HG02840 (cell line): ENCODE measurements around the gene ZNF496.
"Not testable (repeated sequence)": the region's sequence is repeated elsewhere in the genome, so short reads cannot be mapped to it uniquely, and the experiment has no call there.

Experiments
- ATAC-seq: cut with Tn5 transposase; IDR thresholded peaks from one replicate; pipeline ENCODE4 v1.9.1; 2021; ENCODE audit warnings: mild to moderate bottlenecking, moderate library complexity, moderate number of reproducible peaks; ENCODE audit not compliant: unreplicated experiment, low FRiP score

The ZNF496 gene

GRCh38 chr1:247360116-247360898 is 28.6 kb upstream of the ZNF496 start:
- ATAC-seq, result no peak

DNA sequence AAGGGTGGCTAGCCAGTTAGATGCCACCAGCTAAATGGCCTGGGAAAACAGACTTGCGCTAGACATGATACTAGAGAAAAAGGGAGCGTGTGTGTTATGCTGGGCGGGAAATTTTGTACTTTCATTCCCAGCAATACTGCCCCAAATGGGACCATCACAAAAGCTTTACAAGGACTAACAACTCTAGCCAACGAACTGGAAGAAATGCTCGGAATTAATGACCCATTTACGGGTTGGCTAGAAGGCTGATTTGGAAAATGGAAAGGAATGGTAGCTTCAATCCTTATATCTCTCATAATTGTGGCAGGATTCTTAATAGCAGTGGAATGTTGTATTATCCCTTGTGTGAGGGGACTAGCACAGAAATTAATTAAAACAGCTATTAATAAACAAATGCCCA is 27.9 kb upstream of the ZNF496 start:
- no peak for ATAC-seq

DNA sequence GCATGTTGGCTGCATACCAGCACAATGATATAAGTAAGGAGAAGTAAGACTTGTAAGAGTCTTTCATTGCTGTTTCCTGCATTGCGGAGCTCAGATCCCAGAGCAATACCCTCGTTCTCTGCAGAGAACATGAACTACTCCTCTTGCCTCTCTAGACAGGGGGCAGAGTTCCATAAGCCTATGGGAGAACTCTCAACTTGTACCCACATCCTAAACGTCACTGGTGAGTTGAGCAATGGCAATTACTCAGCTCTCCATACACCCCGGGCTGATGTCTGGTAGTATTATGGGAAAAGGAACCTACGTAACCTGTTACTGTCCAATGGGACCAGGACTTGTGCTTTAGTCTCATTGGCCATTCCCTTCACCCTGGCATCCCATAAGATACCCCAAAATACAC is 27.3 kb upstream of the ZNF496 start:
- no peak for ATAC-seq

- peak; percentile 86 for ATAC-seq
Observed at GRCh38 chr1:247357781-247358211, 26.1 kb upstream of the ZNF496 start.

GRCh38 chr1:247357052-247357780 is 25.5 kb upstream of the ZNF496 start:
- no peak for ATAC-seq

GRCh38 chr1:247355160-247355559 is 23.5 kb upstream of the ZNF496 start:
- ATAC-seq, result not testable (repeated sequence)

DNA sequence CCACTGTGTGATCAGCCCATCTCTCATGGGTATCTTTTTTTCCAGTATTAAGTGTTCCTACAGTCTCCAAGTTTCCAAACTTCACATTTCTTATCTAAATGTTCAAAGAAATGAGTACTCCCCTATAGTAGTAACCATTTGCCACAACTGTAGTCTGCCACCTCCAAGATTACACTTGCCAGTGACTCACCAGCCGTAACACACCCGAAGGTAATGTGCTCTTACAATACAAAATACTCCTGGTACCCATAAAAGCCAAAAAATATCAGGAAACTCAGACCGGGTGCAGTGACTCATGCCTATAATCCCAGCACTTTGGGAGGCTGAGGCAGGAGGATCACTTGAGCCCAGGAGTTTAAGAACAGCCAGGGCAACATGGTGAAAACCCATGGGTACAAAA is 20.5 kb upstream of the ZNF496 start:
- ATAC-seq, result no peak

DNA sequence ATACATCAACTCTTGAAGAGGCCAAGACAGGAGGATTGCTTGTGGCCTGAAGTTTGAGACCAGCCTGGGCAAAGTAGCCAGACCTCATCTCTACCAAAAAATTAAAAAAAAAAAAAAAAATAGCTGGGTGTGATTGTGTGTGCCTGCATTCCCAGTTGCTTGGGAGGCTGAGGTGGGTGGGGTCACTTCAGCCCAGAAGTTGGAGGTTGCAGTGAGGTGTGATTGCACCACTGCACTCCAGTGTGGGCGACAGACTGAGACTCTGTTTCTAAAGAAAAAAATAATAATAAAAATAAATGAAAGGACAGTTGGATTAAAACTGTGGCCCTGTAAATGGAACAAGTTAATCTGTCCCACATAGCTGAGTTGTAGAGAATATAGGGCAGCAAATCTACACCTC is 18.9 kb upstream of the ZNF496 start:
- no peak for ATAC-seq

DNA sequence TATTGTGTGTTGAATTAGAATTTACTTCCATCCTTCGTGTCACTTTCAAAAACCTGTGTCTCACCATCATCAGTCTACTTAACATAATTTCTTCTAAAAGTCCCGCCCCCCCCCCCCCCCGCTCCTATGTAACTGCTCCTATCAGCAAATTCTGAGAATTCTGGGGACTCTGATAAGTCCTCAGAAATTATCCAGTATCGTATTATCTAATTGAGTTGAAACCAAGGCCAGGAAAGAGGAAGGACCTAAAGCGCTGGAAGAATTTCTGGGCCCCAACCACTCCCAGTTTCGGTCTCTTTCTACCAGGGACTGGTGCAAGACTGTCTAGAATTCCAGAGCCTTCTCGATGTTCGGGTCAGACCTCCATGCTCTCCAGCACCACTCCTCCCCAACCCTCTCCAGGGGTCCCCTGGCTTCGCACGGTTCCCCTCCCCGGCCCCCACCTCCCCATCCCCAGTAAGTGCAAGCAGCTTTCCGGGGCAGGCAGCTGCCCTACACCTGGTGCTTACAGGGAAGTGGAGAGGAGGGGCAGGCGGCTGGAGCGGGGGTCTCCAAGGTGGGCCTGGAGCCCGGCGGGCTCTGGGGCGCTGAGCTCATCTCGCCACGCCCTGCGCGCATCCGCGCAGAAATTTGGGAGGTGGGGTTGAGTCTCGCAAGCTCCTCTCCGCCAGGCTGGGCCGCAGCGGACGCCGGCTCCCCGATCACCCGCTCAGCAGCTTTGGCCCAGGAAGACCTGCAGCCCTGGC is 16.0 kb upstream of the ZNF496 start:
- ATAC-seq, result no peak

DNA sequence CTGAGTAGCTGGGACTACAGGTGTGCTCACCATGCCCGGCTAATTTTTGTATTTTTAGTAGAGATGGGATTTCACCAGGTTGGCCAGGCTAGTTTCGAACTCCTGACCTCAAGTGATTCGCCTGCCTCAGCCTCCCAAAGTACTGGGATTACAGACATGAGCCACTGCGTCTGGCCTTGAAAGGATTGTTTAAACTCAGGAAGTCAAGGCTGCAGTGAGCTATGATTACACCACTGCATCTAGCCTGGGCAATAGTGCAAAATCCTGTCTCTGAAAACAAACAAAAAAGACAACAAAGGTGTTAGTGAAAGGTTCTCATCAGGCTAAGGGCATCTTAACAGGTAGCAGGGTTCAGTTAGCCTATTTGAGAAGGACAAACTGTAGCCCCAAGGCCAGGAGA is 14.2 kb upstream of the ZNF496 start:
- no peak for ATAC-seq

GRCh38 chr1:247343801-247344200 is 12.1 kb upstream of the ZNF496 start:
- ATAC-seq, result no peak

GRCh38 chr1:247338723-247339275 is 7.1 kb upstream of the ZNF496 start:
- ATAC-seq, result no peak

DNA sequence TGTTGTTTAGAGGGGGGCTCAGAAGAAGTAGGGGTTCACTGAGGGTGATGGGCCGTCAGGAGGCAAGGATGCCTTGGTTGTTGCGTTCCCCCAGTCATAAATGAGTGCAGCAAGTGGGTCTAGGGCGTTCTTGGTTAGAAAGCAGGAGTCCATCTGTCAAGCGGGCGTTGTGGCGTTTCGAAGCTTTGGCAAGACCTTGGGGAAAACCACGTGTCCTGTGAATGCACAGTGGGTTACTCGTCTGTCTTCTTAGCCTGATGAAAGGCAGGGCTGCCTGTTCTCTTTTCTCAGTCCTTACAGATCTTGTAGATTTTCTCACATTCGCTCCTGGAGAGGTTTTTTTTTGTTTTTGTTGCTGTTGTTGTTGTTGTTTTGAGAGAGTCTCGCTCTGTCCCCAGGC is 6.3 kb upstream of the ZNF496 start:
- ATAC-seq, result no peak

DNA sequence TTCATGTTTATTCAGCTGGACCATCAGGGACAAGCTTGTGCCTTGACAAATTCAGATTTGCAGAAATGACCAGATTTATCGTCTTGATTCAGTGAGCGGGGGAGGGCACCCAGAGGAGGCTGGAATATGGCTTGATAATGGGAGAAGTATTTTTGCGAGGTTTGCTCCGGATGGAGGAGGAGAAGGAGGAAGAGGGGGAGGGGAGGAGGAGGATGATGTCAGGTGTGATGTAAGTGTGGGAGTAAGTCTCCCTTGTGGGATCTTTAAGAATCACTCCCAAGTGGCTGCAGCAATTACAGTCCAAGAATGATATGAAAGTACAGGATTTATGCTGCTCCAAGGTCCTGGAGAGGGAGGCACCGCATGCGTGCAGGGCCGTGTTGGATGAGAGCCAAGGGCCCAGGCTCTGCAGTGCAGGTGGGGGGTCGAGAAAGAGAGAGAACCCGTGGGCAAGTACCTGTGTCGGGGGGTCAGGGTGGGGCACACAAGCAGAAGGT is 5.6 kb upstream of the ZNF496 start:
- ATAC-seq, result no peak

DNA sequence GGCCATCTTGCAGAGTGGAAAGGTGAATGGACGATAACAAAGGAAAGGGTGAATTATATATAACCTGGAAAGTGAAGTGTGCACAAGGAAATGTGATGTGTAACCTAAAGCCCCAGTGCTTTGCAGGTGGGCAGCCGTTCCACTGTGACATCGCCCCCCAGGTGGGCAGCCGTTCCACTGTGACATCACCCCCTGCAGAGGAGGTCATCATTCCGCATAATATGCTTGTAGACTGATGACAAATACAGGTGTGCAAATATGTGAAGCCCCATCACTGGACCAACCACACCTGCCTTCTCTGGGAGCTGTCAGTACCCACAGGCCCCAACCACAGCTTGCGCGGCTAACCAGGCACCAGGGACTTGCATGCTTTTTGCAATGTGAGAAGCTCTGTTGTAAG is 4.7 kb upstream of the ZNF496 start:
- no peak for ATAC-seq

DNA sequence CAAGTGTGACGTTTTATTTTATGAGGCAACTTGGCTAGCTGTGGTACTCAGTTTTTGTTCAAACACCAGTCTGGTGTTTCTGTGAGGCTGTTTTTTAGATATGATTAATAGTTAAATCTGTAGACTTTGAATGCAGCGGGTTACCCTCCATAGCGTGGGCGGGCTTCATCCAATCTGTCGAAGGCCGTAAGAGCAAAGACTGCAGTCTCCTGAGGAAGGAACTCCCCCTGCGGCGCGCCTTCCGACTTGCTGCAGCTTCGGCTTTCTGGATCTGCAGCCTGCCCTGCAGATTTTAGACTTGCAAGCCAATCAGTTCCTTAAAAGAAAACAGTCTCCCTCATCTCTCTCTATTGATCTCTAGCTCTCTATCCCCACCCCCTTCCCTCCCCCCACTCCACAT is 4.2 kb upstream of the ZNF496 start:
- ATAC-seq, result no peak

DNA sequence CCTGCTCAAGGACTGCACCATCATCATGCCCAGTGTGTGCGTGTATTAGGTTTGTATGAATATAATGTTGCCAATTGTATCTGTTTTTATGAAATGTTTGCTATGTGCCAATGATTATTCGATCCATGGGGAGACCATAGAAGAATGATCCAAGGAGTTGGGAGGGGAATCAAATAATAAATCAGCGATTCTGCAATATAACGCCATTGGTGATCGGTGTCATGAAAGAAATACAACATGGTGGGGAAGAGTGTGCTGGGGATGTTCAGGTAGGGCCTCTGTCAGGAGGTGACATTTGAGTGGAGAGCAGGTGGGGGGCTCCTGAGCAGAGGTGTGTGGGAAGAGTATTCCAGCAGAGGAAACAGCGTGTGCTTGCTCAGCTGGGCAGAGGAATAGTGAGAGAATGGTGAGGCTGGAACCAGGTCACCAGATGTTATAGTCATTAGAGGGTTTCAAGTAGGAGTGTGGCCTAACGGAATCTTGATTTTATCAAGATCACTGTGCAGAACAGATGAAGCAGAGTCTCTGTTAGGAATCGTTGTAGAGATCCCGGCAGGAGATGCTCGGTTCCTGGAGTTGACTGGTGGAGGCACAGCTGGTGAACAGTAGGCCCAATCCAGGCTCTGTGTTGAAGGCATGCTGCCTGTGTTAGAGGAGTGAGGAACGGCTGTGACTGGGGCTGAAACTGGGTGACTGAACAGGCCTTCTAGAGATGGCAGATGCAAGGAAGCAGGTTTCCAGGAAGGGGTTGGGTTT is 2.9 kb upstream of the ZNF496 start:
- ATAC-seq, result no peak

GRCh38 chr1:247332623-247333361 is 1.1 kb upstream of the ZNF496 start:
- no peak for ATAC-seq

DNA sequence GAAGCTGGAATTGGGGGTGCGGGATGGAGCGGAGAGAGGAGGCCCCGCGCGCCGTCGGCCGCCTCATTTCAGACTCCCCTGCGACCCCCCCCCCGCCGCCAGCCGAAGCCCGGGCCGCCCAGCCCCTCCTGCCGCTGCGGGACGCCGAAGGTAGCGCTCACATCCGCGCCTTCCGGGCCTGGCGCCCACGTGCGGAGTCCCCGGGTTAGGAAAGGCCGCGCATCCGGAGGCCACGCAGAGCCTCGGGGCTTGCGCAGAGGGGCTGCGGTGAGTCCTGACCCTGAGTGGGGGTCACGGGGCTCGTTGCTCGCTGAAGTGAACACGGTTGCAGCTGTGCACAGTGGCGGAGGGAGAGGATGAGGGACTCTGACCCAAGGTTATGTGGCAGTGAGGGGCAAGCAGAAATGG is 552 bp upstream of the ZNF496 start:
- peak; percentile 45 for ATAC-seq

GRCh38 chr1:247331172-247331524 is 519 bp downstream of the ZNF496 start:
- ATAC-seq, result peak; percentile 60
